Erythroblast (primary cell): ENCODE measurements around the gene DSE.

Source experiments
- DNase-seq, 2 experiments: peaks; one replicate each; lab custom pipeline; 2025; lab: John Stamatoyannopoulos, UW
- GATA1 ChIP-seq: IDR thresholded peaks from 2 replicates; pipeline ENCODE4 v1.6.1; 2011; ENCODE audit warnings: low read depth, mild to moderate bottlenecking, control low read depth, low read length, moderate library complexity
- POLR2A ChIP-seq: IDR thresholded peaks from 2 replicates; pipeline ENCODE4 v1.6.1; 2011; ENCODE audit warnings: mild to moderate bottlenecking, low read length

Gene DSE

DNA sequence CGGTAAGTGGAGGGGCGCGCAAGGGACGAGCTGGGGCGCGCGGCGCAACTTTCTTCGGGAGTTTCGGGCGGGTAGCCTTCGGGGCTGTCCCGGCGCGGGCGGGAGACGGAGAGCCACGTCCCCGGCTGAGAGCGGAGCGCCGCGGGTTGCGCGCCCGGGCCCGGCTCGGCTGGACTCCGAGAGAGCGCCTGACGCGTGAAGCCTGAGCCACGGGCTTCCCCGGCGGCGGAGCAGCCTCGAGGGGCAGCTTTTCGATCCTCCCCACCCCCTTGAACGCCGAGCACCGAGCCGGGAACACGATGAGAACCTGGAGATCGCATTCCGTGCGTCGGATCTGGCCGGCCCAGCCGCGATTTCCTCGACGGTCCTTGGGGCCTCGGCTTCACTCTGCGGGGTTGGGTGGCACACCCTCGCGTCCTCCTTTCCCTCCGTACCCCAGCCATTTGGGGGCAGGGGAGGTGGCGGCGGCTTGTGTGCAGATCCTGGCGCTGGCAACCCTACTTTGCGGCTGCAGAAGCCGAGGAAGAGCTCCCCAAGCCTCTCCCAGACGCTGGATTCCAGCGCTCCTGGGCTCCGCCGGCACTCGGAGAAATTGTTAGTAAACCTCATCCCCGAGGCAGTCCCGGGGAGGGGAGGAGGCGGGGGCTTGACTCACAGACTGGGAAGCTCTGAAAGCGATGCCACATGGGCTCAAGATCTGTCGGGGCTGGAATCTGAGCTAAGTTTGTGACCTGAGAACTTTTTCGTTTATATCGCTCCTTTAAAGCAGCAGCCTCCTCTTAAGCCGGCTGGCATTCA, 572 bp downstream of the DSE start:
- TF ChIP-seq POLR2A (no peak), GATA1 (no peak)
- DNase-seq = peak; percentile 36 to 43

GRCh38 chr6:116371918-116372209, 1.1 kb downstream of the DSE start:
- DNase-seq = no peak
- TF ChIP-seq GATA1 = no peak
- TF ChIP-seq POLR2A = no peak

- no peak for DNase-seq
- no peak for TF ChIP-seq GATA1
Measured at GRCh38 chr6:116373300-116373699, 2.6 kb downstream of the DSE start.

GRCh38 chr6:116373940-116374339, 3.2 kb downstream of the DSE start:
- DNase-seq = no peak
- TF ChIP-seq GATA1 (no peak), POLR2A (no peak)

DNA sequence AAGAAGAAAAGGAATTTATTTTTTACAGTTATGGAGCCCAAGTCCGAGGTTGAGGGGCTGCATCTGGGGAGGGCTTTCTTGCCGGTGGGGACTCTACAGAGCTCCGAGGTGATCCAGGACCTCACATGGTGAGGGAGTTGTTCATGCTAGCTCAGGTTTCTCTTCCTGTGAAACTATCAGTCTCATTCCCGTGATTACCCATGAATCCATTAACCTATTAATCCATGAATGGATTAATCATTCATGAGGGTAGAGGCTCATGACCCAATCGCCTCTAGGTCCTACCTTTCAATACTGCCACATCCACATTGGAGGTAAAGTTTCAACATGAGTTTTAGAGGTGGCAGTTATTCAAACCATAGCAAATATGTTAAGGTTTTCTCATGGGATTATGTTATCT, 3.8 kb downstream of the DSE start:
- TF ChIP-seq GATA1 (no peak), POLR2A (no peak)

GRCh38 chr6:116375262-116375661, 4.5 kb downstream of the DSE start:
- TF ChIP-seq POLR2A = no peak
- DNase-seq = no peak

More for the DNA sequence above, 3.8 kb downstream of the DSE start:
- no peak for DNase-seq

DNA sequence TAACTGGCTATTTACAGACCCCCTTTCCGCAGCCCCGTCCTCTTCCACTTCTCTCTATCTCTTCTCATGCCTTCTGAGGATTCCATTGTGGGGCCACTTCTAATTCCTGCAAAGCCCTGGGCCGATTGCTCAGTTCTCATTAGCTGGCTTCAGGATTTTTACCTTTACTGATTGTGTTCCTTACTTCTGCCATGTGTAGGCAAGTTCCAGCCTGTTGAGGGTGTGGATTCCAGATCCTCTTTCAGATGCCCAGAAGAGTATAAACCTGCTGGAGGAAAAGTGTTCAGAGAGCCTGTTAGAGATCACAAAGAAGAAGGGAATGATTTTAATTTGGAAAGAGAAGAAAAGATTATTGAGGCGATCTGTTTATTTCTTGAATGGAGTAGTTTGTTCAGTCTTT, 5.4 kb downstream of the DSE start:
- no peak for TF ChIP-seq GATA1
- no peak for TF ChIP-seq POLR2A
- no peak for DNase-seq

GRCh38 chr6:116379764-116380163, 9.0 kb downstream of the DSE start:
- no peak for TF ChIP-seq POLR2A
- no peak for TF ChIP-seq GATA1
- DNase-seq = no peak

DNA sequence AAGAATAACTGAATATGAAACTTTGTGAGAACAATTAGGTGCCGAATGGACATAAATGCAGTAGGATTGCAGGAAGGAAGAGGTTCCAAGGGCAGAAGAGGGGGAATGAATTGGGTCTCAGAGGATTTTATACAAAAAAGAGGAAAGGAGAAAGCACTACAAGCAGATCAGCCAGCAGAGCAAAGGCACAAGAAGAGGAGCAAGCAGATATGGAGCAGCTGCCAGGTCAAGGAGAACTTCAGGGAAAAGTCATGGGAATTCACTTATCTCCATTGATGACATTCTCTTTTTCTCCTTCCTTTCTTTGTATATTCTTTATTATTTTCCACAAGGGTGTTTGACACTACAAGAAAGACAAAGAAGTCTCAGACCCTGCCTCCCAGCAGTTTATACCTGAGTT, 9.6 kb downstream of the DSE start:
- TF ChIP-seq GATA1 = no peak
- no peak for TF ChIP-seq POLR2A
- DNase-seq = no peak

DNA sequence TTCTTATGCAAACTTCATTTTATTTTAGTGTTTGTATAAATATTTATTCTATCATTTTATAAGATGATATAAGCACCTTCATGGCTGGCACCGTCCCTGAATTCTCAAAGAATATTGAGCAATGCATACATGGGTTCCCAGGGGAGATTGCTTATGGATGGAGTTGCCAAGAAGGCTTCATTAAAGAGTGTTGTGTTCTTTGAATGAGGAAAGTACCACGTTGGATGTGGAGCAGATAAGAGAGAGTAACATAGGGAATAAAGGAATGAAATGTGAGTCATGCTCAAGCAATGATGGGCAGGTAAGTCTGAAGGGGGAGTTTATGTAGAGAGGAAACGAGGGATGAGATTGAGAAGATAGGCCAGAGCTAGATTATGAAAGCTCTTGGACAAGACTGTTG, 10.3 kb downstream of the DSE start:
- no peak for DNase-seq
- TF ChIP-seq POLR2A = no peak
- no peak for TF ChIP-seq GATA1

DNA sequence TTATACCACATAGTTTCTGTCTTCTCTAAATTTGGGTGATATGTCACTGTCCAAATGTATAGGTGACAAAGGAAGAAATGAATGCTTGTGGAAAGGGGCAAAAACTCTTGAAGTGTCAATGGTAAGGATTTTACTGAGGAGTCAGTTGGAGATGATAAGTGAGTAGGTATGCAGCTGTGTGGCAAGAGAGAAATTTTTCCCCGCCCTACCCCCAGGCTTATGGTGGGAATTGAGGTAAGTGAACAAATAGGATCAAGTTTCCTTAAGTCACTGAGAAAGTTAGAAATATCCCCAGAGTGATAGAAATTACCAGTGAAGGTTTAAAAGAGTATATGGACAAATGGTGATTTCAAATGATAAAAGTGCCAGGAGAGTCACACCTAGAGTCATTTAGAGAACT, 11.8 kb downstream of the DSE start:
- TF ChIP-seq POLR2A (no peak), GATA1 (no peak)
- no peak for DNase-seq

DNA sequence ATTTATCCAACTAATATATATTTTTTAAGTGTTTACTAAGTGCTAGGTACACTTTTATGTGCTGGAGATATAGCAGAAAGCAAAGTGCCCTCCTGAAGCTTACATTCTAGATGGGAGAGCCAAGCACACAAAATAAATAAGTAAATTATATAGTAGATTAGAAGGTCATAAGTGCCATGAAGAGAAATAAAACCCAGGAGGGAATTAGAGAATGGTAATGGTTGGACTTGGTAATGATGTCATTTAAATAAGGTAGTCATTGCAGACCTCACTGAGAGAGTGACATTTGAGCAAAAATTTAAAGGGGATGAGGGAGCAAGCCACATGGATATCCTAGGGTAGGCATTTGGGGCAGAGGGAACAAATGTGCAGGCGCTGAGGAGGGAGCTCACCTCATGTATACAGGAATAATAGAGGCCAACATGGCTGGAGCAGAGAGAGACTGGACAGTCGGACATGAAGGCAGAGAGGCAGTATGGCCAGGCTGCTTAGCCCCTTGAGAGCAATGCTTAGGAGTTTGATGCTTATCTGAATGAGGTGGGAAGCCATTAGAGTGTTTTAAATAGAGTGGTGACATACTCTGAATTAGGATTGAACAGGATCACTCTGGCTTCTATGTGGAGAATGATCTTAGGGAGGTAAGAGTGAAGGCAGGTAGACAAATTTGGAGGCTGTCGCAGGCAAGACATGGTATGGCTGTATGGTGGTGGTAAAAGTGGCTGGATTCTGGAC, 14.1 kb downstream of the DSE start:
- TF ChIP-seq POLR2A (no peak), GATA1 (no peak)
- DNase-seq = no peak

DNA sequence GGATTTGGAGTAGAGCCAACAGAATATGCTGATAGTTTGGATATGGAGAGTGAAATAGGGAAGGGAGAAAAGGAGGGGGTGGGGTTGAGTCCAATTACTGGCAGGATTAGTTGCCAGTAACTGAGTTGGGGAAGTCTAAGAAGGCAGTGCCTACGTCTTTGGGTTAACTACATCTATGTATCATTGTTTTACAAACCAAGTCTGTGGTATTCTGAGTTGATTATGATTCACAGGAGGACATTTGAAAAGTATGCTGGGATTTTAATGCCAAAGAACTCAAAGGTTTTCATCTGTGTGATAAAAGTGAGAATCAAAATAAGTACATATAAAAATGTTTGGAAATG, 14.7 kb downstream of the DSE start:
- no peak for DNase-seq
- TF ChIP-seq GATA1 (no peak), POLR2A (no peak)

DNA sequence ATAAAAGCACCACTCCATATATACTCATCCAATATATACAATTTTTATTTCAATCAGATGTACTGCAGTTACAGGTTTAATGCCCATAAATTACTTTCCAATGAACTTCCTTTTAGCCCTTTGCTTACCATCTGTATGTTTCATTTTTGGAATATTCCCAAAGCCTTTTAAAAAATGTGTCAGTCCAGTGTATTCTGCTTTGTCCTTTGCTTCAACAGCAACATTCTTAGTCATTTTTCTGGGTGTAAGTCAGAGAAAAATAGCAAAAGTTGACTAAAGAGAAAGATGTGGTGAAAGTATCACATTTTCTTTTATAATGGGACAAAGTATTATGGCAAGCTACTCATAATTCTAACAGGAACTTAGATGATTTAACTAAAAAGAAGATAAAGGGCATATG, 15.2 kb downstream of the DSE start:
- TF ChIP-seq POLR2A (no peak), GATA1 (no peak)
- no peak for DNase-seq
